Panc1 (cell line): Measurements from ENCODE around the gene FGD5. TPM values are rescaled to one million over a fixed set of nuclear protein-coding genes. Genes with fewer than 3 reads are reported as not detected.

Source experiments
- ATAC-seq: fragments of 200-7000 bp; cut with Tn5 transposase; 2 replicates; pipeline ENCODE4 v1.9.1; 2020; ENCODE audit warnings: mild to moderate bottlenecking, moderate library complexity
- BruUV-seq: library from RNA; stranded (reverse); fragments of 400-500 nt; replicated peaks from 2 replicates; lab custom pipeline; 2021; lab: Mats Ljungman, UMichigan
- CTCF ChIA-PET: fragments of 300-600 bp; sonication (Branson Sonifier 250); formaldehyde crosslinking; loops from one replicate; lab custom pipeline; 2022; ENCODE audit warnings: antibody characterized with exemption; lab: Charles Lee
- POLR2A ChIA-PET: fragments of 300-600 bp; sonication (Branson Sonifier 250); formaldehyde crosslinking; loops from one replicate; lab custom pipeline; 2022; ENCODE audit warnings: antibody characterized with exemption; lab: Charles Lee
- DNase-seq: peaks from one replicate; pipeline ENCODE4 v3.0.0-alpha.2; 2010; ENCODE audit warnings: low read depth, low spot score
- H3K27ac ChIP-seq: 2 replicates; pipeline ENCODE4 v1.5.1; 2011; ENCODE audit warnings: mild to moderate bottlenecking, low read length, inconsistent platforms
- H3K27me3 ChIP-seq: fragments of 200-500 bp; sonication (Bioruptor generic); 2 replicates; pipeline ENCODE4 v1.6.0; 2014; ENCODE audit warnings: low read length, inconsistent platforms; ENCODE audit not compliant: control insufficient read depth, insufficient read depth
- H3K36me3 ChIP-seq: fragments of 200-500 bp; sonication (Bioruptor generic); 2 replicates; pipeline ENCODE4 v1.5.1; 2014; ENCODE audit warnings: inconsistent platforms, mild to moderate bottlenecking, low read length, moderate library complexity; ENCODE audit not compliant: control insufficient read depth, insufficient read depth
- H3K4me1 ChIP-seq: 2 replicates; pipeline ENCODE4 v1.5.1; 2011; ENCODE audit warnings: inconsistent platforms, mild to moderate bottlenecking, low read length, moderate library complexity; ENCODE audit not compliant: control insufficient read depth, insufficient read depth
- H3K4me3 ChIP-seq, 2 experiments: 2 replicates each; pipeline ENCODE4 v1.5.1; 2011 to 2012; ENCODE audit warnings: low read depth in 2 of 2, low read length in 2 of 2, mild to moderate bottlenecking in 2 of 2, inconsistent platforms in 1 of 2, moderate library complexity in 1 of 2
- H3K9me3 ChIP-seq: fragments of 200-500 bp; sonication (Bioruptor generic); 2 replicates; pipeline ENCODE4 v1.5.1; 2014; ENCODE audit warnings: low read depth, mild to moderate bottlenecking, inconsistent platforms, low read length, moderate library complexity; ENCODE audit not compliant: control insufficient read depth, insufficient read depth
- CTCF ChIP-seq: fragments of 450-650 bp; IDR thresholded peaks from 2 replicates; pipeline ENCODE4 v1.5.1; 2017; ENCODE audit warnings: mild to moderate bottlenecking
- POLR2AphosphoS5 ChIP-seq: IDR thresholded peaks from 2 replicates; pipeline ENCODE4 v1.6.1; 2012; ENCODE audit warnings: mild to moderate bottlenecking, low read depth, low read length, moderate library complexity
- REST ChIP-seq, 2 experiments: IDR thresholded peaks; 2 replicates each; pipeline ENCODE4 v1.6.1; 2011 to 2012; ENCODE audit warnings: low read depth in 2 of 2, control low read depth in 1 of 2, low read length in 1 of 2, mild to moderate bottlenecking in 1 of 2, moderate library complexity in 1 of 2; ENCODE audit not compliant: insufficient read depth in 1 of 2
- SIN3A ChIP-seq: IDR thresholded peaks from 2 replicates; pipeline ENCODE4 v1.6.1; 2012; ENCODE audit warnings: low read depth, mild to moderate bottlenecking, low read length, moderate library complexity, borderline replicate concordance; ENCODE audit not compliant: insufficient read depth
- TCF7L2 ChIP-seq: IDR thresholded peaks from 2 replicates; pipeline ENCODE4 v1.6.1; 2011; ENCODE audit warnings: mild to moderate bottlenecking, low read depth, low read length, inconsistent platforms
- in situ Hi-C: cut with HindIII; loops from 2 replicates; pipeline ENCODE4 v1.10.0; 2016; ENCODE audit warnings: low sequenced_read_pairs, low pct_unique_long_range_greater_than_20kb
- intact Hi-C: fragments of 100-400 bp; cut with micrococcal nuclease; formaldehyde crosslinking; loops from one replicate; pipeline ENCODE4 v1.10.0; 2022; ENCODE audit not compliant: unreplicated experiment
- total RNA-seq: library from RNA; stranded (reverse); gene quantifications from one replicate; pipeline ENCODE4 v1.2.1, GENCODE V29; 2021; ENCODE audit not compliant: unreplicated experiment

The FGD5 gene
- total RNA-seq, 1 experiment from 2014 or later: 0.77 TPM

- Histone ChIP-seq H3K27ac (no peak overlapping the region), H3K36me3 (no peaks in the 10 kb centered on the region), H3K4me1 (no peaks in the 10 kb centered on the region), H3K4me3 (no peak overlapping the region), H3K27me3 (no peaks in the 10 kb centered on the region), H3K9me3 (no peaks in the 10 kb centered on the region)
- TF ChIP-seq POLR2AphosphoS5 (no peak), SIN3A (no peak), TCF7L2 (no peak), REST (IDR thresholded peaks at IDR 0.05; ENCODE audit: insufficient read depth in 1 of 2, low read depth in 2 of 2, low read length in 1 of 2) (no peak), CTCF (no peak)
- BruUV-seq: no TSS peak
- DNase-seq (no peak), ATAC-seq (no peak)
- in situ Hi-C loops: no loop called here
- ChIA-PET POLR2A (no interaction called here), CTCF (no interaction called here)
- intact Hi-C loops: no loop called here
These were observed 42.9 kb downstream of the FGD5 start for GRCh38 chr3:14861446-14862302.

GRCh38 chr3:14862303-14862660, 43.5 kb downstream of the FGD5 start:
- no peak overlapping the region for H3K27ac ChIP-seq
- ATAC-seq (no peak), DNase-seq (no peak)
- BruUV-seq: no TSS peak
- CTCF ChIA-PET: no interaction called here
- H3K4me1 ChIP-seq: no peaks in the 10 kb centered on the region
- H3K9me3 ChIP-seq: no peaks in the 10 kb centered on the region
- in situ Hi-C loops (no loop called here), intact Hi-C loops (no loop called here)
- POLR2A ChIA-PET: no interaction called here
- H3K4me3 ChIP-seq: no peak overlapping the region
- H3K36me3 ChIP-seq: no peaks in the 10 kb centered on the region
- H3K27me3 ChIP-seq: no peaks in the 10 kb centered on the region
- TF ChIP-seq CTCF: no peak
- TF ChIP-seq TCF7L2: no peak
- no peak for TF ChIP-seq REST (IDR thresholded peaks at IDR 0.05; ENCODE audit: insufficient read depth in 1 of 2, low read depth in 2 of 2, low read length in 1 of 2)
- no peak for TF ChIP-seq POLR2AphosphoS5
- TF ChIP-seq SIN3A: no peak
